HG02571 (cell line): ENCODE data around the gene ALDOA.

ENCODE experiments used
- ATAC-seq: cut with Tn5 transposase; IDR thresholded peaks from one replicate; pipeline ENCODE4 v1.9.1; 2021; ENCODE audit warnings: mild to moderate bottlenecking, moderate library complexity; ENCODE audit not compliant: unreplicated experiment

Gene ALDOA

GRCh38 chr16:30068750-30069610 is 3.4 kb downstream of the ALDOA start:
- no peak for ATAC-seq

GRCh38 chr16:30069611-30070462 is 4.3 kb downstream of the ALDOA start:
- ATAC-seq, result no peak

- ATAC-seq, result no peak
These were observed 4.9 kb downstream of the ALDOA start for GRCh38 chr16:30070490-30070889.

GRCh38 chr16:30075503-30076275 is 10.1 kb downstream of the ALDOA start, which contains the start of gene PPP4C:
TSS of gene PPP4C (plus strand) at chr16:30075994. CDS start at chr16:30076378, 384 bp downstream.
- ATAC-seq, result peak; percentile 65

DNA sequence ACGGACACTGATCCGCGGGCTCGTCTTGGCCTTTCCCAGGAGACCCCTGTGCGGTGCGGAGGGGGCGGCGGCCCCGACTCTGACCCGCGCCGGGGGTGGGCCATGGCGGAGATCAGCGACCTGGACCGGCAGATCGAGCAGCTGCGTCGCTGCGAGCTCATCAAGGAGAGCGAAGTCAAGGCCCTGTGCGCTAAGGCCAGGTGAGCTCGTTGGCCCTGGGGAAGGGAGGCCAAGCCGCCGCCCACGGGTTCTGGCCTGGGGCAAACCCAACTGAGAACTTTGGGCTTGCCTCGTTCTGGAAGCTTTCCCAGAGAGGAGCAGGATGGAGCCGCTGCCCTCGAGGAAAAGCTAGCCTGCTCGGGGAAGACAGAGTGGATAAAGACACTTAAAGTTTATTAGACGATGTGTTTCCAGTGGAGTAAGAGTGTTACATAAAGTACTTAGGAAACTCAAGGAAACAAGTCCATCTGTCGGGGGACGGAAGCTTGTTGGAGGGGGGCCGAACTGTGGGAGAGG is 10.8 kb downstream of the ALDOA start:
- peak; percentile 11 for ATAC-seq

DNA sequence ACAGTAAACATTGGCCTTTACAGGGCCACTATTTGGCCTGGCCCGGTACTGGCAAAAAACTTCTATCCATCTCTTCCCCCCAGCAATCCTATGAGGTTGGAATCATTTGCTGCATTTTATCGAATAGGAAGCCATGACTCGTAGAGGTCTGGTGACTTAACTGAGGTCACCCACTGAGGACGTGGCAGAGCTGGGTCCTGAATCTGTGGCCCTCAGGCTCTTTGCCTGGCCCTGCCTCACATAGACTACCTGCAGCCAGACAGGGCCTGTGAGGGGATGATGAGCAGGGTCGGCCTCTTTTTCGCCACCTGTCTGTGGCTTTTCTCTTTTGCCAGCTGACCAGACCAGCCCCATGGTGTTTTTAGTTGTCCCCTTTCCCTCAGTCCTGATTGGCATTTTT is 12.1 kb downstream of the ALDOA start:
- no peak for ATAC-seq

DNA sequence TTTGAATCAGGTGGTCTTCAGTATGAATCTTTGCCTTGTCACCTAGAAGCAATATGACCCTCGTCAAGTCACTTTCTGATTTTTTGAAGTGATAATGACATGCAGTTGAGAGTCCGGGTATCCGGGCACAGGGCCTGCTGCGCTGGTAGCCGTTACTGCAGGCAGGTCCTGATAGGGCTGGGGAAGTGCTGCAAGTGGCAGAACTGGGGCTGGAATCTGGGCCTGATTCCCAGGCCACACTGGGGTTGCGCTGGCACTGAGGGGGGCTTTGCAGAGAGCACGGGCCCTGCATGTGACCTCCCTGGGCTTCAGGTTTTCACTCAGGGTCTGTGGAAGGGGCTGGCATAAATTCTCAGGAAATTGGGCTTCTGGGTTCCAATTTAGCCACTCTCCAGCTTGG is 13.2 kb downstream of the ALDOA start:
- ATAC-seq, result no peak

GRCh38 chr16:30079480-30079879 is 13.9 kb downstream of the ALDOA start:
- ATAC-seq, result no peak

DNA sequence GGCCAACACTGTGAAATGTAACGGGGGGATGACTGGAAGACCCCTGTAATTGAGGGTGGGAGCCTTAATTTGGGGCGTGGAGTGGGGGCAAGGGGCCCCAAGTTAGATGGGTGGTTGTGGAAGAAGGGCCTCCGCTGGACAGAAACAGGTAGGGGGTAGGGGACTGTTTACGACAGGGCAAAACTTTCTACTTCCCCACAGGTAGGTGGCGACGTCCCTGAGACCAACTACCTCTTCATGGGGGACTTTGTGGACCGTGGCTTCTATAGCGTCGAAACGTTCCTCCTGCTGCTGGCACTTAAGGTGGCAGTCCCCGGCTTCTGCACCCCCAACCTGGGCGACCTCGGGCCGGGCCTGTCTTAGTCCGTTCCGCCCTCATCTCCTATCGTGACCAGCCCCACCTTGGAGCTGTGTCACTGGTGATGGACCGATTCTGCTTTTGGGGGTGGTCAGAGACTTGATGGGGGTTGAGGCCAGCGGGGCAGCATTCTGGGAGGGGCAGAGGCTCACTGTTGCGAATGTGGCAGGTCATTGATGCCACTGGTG is 17.1 kb downstream of the ALDOA start:
- no peak for ATAC-seq

DNA sequence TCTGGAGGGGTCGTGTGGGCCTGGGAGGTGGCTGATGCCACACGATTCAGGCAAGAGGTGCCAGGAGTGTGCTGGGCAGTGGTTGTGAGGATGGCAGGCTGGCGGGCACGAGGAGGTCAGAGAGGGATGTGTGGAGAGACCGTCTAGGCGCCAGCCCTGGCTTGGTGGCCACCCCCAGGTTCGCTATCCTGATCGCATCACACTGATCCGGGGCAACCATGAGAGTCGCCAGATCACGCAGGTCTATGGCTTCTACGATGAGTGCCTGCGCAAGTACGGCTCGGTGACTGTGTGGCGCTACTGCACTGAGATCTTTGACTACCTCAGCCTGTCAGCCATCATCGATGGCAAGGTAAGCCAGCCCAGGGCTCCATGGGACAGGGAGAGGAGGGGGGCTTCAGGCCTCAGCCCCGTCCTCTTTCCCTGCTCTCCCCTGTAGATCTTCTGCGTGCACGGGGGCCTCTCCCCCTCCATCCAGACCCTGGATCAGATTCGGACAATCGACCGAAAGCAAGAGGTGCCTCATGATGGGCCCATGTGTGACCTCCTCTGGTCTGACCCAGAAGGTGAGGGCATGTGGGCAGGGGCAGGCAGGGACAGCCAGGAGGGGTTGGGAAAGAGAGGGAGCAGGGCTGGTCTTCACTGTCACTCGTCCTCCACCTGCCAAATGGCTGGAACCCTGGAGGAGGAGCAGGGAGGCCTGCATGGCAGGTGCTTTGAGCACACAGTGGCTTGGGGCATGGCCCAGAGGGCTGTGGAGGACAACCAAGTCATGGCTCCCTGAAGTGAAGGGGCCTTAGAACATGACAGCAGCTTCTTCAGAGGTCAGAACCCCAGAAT is 17.9 kb downstream of the ALDOA start:
- ATAC-seq, result no peak

DNA sequence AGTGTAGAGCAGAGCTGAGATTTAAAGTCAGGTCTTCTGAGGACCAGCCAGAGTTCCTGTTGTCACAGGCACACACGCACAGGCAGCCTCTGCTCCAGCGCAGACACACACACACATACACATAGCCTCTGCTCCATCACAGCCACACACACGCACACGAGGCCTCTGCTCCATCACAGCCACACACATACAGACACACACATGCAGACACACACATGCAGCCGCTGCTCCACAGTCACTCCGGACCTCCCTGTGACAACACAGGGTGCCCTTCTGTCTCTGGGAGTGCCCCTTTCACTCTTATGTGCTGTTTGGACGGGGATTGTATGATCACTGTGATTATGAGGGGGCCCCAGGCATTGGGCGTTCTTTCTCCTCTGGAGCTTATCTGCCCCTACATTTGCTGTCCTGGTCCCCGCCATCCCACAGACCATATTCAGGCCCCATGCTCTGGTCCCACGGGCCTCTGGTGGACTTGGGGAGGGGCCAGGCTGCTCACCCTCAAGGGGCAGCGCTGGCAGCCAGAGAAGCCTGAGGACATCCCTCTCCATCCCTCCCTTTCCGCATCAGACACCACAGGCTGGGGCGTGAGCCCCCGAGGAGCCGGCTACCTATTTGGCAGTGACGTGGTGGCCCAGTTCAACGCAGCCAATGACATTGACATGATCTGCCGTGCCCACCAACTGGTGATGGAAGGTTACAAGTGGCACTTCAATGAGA is 18.7 kb downstream of the ALDOA start:
- no peak for ATAC-seq

DNA sequence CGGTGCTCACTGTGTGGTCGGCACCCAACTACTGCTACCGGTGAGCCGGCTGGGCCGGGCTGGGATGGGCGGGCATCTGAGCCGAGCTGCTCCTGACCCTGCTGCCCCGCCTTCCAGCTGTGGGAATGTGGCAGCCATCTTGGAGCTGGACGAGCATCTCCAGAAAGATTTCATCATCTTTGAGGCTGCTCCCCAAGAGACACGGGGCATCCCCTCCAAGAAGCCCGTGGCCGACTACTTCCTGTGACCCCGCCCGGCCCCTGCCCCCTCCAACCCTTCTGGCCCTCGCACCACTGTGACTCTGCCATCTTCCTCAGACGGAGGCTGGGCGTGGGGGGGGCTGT is 19.2 kb downstream of the ALDOA start:
- no peak for ATAC-seq

- ATAC-seq, result no peak
These were observed 19.7 kb downstream of the ALDOA start for GRCh38 chr16:30085247-30085646.

DNA sequence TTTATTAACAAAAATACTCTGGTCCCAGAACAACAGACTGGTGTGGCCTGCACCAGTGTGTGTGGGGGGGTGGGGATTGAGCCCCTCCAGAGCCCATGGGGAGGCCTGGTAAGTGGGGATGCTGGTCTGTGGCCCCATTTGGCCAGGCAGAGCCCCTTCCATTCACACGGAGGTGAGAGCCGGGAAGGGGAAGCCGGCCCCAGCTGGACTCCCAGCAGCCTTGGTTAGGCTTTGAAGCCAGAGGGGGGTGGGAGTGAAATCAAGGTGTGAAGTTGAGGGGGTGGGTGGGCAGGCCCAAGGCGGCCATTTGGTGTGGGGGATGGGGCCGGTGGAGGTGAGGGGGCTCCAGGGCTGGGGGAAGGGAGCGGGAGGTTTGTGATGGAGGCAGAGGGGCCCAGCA is 20.3 kb downstream of the ALDOA start:
- ATAC-seq, result no peak

GRCh38 chr16:30086291-30087140 is 21.0 kb downstream of the ALDOA start:
- ATAC-seq, result no peak

DNA sequence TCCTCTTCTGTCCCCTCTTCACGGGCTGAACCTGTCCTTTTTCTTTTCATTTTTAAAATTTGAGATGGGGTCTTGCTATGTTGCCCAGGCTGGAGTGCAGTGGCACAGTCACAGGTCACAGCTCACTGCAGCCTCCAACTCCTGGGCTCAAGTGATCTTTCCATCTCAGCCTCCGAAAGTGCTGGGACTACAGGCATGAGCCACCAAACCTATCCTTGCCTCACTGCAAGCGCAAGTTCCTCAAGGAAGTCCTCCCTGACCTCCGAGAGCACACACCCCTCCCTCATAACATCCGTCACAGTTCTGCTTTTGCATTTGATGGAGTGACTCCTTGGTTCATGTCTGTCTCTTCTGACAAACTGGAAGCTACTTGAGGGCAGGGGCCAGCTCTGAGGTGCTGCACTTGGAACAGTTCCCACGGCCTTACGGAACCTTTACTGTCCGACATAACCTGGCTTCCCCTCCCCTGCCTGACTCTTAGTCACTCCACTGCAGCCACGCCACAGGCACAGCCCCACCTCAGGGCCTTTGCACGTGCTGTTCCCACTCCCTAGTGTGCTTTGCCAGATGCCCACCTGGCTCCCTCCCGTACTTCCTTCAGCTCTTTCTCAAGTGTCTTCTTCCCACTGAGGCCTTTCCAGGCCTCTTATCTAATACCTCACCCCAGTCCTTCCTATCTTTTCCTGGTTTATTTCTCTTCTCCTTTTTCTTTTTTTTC is 21.8 kb downstream of the ALDOA start:
- no peak for ATAC-seq

DNA sequence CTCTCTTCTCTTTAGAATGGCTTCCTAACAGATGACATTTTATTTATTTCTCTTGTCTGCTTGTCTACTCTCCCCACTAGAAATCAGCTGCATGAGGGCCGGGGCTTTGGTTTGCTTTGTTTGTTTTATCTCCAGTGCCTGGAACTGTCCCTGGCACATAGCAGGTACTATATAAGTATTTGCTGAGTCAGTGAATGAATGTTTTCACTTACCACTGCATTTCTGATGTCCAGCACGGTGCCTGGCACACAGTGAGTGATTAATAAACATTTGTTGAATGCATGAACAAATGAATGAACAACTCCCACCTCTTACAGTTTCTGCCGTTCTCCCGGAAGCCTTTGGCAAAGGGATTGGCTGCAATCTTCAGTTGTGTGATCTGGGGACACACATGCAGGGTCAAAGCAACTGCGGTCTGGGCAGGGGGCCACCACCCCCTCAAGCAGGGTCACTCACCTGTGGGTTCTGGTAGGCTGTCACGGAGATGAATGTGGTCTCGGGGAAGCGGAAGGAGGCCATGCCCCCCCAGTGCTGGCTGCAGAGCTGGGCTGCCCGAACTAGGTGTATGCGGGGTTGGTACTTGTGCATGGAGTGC is 22.8 kb downstream of the ALDOA start:
- ATAC-seq, result no peak
